ENCODE results near the gene SLFNL1. TPM values are rescaled to one million over a fixed set of nuclear protein-coding genes. Genes with fewer than 3 reads are reported as not detected.

SLFNL1 gene
- total RNA-seq, 1 donor from 2014 or later = not detected

GRCh38 chr1:41024953-41025352 is 3.4 kb upstream of the SLFNL1 start:
- no peak for DNase-seq (ENCODE audit: low read depth)
- H3K4me3 ChIP-seq (ENCODE audit: low read depth, low read length) = no peak overlapping the region
- TF ChIP-seq CTCF (IDR thresholded peaks at IDR 0.05; ENCODE audit: insufficient read depth, low read length, poor library complexity, severe bottlenecking) = no peak
- H3K27me3 ChIP-seq (ENCODE audit: control insufficient read depth, insufficient read depth, low read length) = no peaks in the 10 kb centered on the region
- no peaks in the 10 kb centered on the region for H3K36me3 ChIP-seq (ENCODE audit: control insufficient read depth, insufficient read depth, low read length)

GRCh38 chr1:41023279-41023990 is 1.9 kb upstream of the SLFNL1 start:
- Histone ChIP-seq H3K4me3 (ENCODE audit: low read depth, low read length) (no peak overlapping the region), H3K27me3 (ENCODE audit: control insufficient read depth, insufficient read depth, low read length) (no peaks in the 10 kb centered on the region), H3K36me3 (ENCODE audit: control insufficient read depth, insufficient read depth, low read length) (no peaks in the 10 kb centered on the region)
- TF ChIP-seq CTCF (IDR thresholded peaks at IDR 0.05; ENCODE audit: insufficient read depth, low read length, poor library complexity, severe bottlenecking) = peak; percentile 41
- DNase-seq (ENCODE audit: low read depth) = no peak

GRCh38 chr1:41022424-41022823 is 899 bp upstream of the SLFNL1 start:
- Histone ChIP-seq H3K27me3 (ENCODE audit: control insufficient read depth, insufficient read depth, low read length) (no peaks in the 10 kb centered on the region), H3K4me3 (ENCODE audit: low read depth, low read length) (no peak overlapping the region), H3K36me3 (ENCODE audit: control insufficient read depth, insufficient read depth, low read length) (no peaks in the 10 kb centered on the region)
- no peak for DNase-seq (ENCODE audit: low read depth)
- TF ChIP-seq CTCF (IDR thresholded peaks at IDR 0.05; ENCODE audit: insufficient read depth, low read length, poor library complexity, severe bottlenecking) = no peak

GRCh38 chr1:41020654-41021053 is 871 bp downstream of the SLFNL1 start:
- no peak for DNase-seq (ENCODE audit: low read depth)
- H3K4me3 ChIP-seq (ENCODE audit: low read depth, low read length) = no peak overlapping the region
- TF ChIP-seq CTCF (IDR thresholded peaks at IDR 0.05; ENCODE audit: insufficient read depth, low read length, poor library complexity, severe bottlenecking) = no peak
- H3K27me3 ChIP-seq (ENCODE audit: control insufficient read depth, insufficient read depth, low read length) = no peaks in the 10 kb centered on the region
- peaks cover 1% of the 10 kb centered on the region for H3K36me3 ChIP-seq (ENCODE audit: control insufficient read depth, insufficient read depth, low read length)

GRCh38 chr1:41020109-41020576 is 1.4 kb downstream of the SLFNL1 start:
- no peak for DNase-seq (ENCODE audit: low read depth)
- Histone ChIP-seq H3K4me3 (ENCODE audit: low read depth, low read length) (no peak overlapping the region), H3K36me3 (ENCODE audit: control insufficient read depth, insufficient read depth, low read length) (peaks cover 1% of the 10 kb centered on the region), H3K27me3 (ENCODE audit: control insufficient read depth, insufficient read depth, low read length) (no peaks in the 10 kb centered on the region)
- no peak for TF ChIP-seq CTCF (IDR thresholded peaks at IDR 0.05; ENCODE audit: insufficient read depth, low read length, poor library complexity, severe bottlenecking)

- no peak for DNase-seq (ENCODE audit: low read depth)
- H3K27me3 ChIP-seq (ENCODE audit: control insufficient read depth, insufficient read depth, low read length) = no peaks in the 10 kb centered on the region
- H3K36me3 ChIP-seq (ENCODE audit: control insufficient read depth, insufficient read depth, low read length) = peaks cover 1% of the 10 kb centered on the region
- TF ChIP-seq CTCF (IDR thresholded peaks at IDR 0.05; ENCODE audit: insufficient read depth, low read length, poor library complexity, severe bottlenecking) = no peak
- H3K4me3 ChIP-seq (ENCODE audit: low read depth, low read length) = no peak overlapping the region
Observed at GRCh38 chr1:41019353-41019745, 2.2 kb downstream of the SLFNL1 start.
